Fibroblast of villous mesenchyme (primary cell): ENCODE data around the gene LAD1. TPM values are rescaled to one million over a fixed set of nuclear protein-coding genes. Genes with fewer than 3 reads are reported as not detected.
A peak's percentile ranks its signal among the peaks of the same experiment; 100 is the strongest.

Experiments used
- DNase-seq: peaks from one replicate; pipeline ENCODE4 v3.0.0-alpha.2; 2010; ENCODE audit warnings: low read depth
- H3K4me3 ChIP-seq: 2 replicates; pipeline ENCODE4 v1.5.1; 2011; ENCODE audit warnings: low read depth, mild to moderate bottlenecking, low read length
- CTCF ChIP-seq: IDR thresholded peaks from 2 replicates; pipeline ENCODE4 v1.5.1; 2012; ENCODE audit warnings: low read depth, mild to moderate bottlenecking, low read length; ENCODE audit not compliant: insufficient read depth
- total RNA-seq: library from RNA; depleted of rRNA; stranded (reverse); fragments of >200 nt; gene quantifications from 2 replicates; pipeline ENCODE4 v1.2.3, GENCODE V29; 2012

The LAD1 gene
- total RNA-seq, 1 donor, result not detected

DNA sequence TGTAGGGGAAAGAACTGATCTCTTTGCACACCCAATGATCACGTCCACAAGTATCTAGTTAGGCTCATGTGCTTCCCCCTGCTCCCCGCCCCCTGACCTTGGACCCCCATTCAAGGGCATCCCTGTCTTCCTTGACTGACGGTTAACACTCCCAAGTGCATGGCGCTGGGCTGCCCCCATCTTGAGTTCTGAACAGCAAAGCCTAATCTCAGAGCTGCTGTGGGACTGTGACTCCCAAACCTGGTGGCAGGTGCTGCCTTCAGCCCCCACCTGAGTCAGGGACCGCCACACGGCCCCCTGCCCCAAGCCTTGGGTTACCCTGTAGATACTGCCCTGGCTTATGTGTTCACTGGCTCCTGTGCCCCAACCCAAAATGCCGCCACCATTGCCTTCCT, 21.5 kb upstream of the LAD1 start:
- no peak overlapping the region for H3K4me3 ChIP-seq
- no peak for DNase-seq
- TF ChIP-seq CTCF, result no peak

GRCh38 chr1:201419746-201420607, 20.9 kb upstream of the LAD1 start:
- no peak for TF ChIP-seq CTCF
- no peak for DNase-seq
- no peak overlapping the region for H3K4me3 ChIP-seq

DNA sequence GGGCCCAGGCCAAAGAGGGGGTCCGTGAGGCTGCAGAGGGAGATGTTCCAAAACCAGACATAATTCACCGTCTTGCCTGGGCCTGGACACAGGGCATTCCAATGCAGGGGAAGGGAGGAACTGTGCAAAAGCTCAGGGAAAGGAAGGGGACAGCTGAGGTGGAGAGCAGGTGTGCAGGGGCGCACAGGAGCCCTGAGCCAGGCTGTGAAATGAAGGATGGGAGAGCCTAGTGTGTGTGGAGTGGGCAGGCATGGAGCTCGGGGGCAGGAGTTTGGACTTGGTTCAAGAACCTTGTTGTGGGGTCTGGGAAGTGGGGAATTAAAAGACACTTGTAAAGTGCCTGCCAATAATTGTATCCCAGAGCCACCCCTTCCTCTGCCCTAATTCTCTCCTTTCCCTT, 20.1 kb upstream of the LAD1 start:
- H3K4me3 ChIP-seq, result no peak overlapping the region
- no peak for TF ChIP-seq CTCF
- DNase-seq, result no peak

DNA sequence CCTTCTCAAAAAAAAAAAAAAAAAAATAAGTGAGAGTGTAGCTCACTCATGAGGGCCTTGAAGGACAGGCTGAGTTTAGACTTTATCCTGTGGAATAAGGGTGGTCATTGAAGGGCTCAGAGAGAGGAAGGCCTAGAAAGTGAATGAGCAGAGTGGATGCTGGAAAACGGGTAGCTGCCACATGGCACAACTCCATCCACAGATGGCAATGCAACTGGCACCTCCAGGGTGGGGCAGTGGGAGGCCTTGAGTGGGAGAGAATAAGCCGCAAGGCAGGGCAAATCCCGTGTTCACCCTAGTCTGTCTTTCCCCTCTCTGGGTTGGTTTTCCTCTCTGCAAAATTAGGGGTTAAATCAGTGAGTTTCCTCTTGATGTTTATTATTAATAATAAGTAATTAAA, 19.3 kb upstream of the LAD1 start:
- no peak for DNase-seq
- no peak overlapping the region for H3K4me3 ChIP-seq
- TF ChIP-seq CTCF, result no peak

DNA sequence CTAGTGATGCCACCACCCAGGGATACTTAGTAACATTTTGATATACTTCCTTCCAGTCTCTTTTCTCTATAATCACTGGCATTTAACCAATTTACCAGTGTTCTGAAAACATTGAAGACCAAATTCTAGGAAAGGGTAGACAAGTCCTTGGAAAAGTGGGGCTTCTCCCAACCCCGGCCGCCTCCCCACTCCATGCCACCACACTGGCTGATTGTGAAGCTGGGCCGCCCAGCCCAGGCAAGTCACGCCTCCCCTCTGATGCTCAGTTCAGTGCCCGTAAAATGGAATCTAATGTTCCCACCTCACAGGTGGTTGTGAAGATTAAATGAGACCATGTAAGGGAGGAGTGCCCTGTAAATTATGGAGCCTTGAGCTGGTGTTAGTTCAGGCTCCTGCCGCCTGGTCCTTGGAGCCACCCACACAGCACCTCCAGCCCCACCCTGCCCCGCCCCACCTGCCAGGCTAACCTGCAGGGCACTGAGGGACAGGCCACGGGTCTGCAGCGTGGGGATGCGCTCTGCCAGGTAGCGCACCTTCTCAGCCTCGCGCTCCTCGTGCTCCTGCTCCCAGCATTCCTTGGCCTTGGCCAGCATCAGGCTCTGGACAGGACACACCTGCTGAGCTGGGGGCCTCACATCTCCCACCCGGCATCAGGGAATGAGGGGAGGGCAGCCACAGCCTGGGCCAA, 15.1 kb upstream of the LAD1 start:
- no peak for DNase-seq
- no peak for TF ChIP-seq CTCF

GRCh38 chr1:201411292-201411691, 12.2 kb upstream of the LAD1 start:
- DNase-seq, result no peak
- no peak for TF ChIP-seq CTCF
- H3K4me3 ChIP-seq, result no peak overlapping the region

More for the DNA sequence above, 15.1 kb upstream of the LAD1 start:
- no peak overlapping the region for H3K4me3 ChIP-seq

GRCh38 chr1:201409440-201409839, 10.3 kb upstream of the LAD1 start:
- no peak for TF ChIP-seq CTCF
- H3K4me3 ChIP-seq, result no peak overlapping the region
- DNase-seq, result peak; percentile 6
